IMR-90 (cell line): ENCODE results near the gene HOXC12. TPM values are rescaled to one million over a fixed set of nuclear protein-coding genes. Genes with fewer than 3 reads are reported as not detected.
A peak's percentile ranks its signal among the peaks of the same experiment; 100 is the strongest.

ENCODE experiments used
- ATAC-seq: fragments of 200-7000 bp; cut with Tn5 transposase; 2 replicates; pipeline ENCODE4 v1.9.1; 2020; ENCODE audit warnings: low read depth, mild to moderate bottlenecking, moderate library complexity
- BruUV-seq: library from RNA; stranded (reverse); fragments of 400-500 nt; replicated peaks from 2 replicates; lab custom pipeline; 2021; lab: Mats Ljungman, UMichigan
- CTCF ChIA-PET: fragments of 300-600 bp; formaldehyde crosslinking; extraction: SDS; loops from one replicate; lab custom pipeline; 2021; ENCODE audit warnings: antibody characterized with exemption; lab: Yijun Ruan, JAX
- POLR2A ChIA-PET: fragments of 300-600 bp; sonication (Branson Sonifier 250); formaldehyde crosslinking; loops from one replicate; lab custom pipeline; 2022; ENCODE audit warnings: antibody characterized with exemption; ENCODE audit not compliant: unreplicated experiment; lab: Charles Lee
- DNase-seq: peaks from one replicate; pipeline ENCODE4 v3.0.0; 2013
- H2AFZ ChIP-seq: replicated peaks from 2 replicates; pipeline ENCODE3; 2013; ENCODE audit warnings: low read length, mild to moderate bottlenecking; ENCODE audit not compliant: poor library complexity
- H2AK5ac ChIP-seq: 2 replicates; pipeline ENCODE4 v1.6.1; 2013; ENCODE audit warnings: low read depth, low read length, inconsistent platforms
- H2AK9ac ChIP-seq: replicated peaks from 2 replicates; pipeline ENCODE3; 2013; ENCODE audit warnings: mild to moderate bottlenecking, low read depth, low read length, moderate library complexity; ENCODE audit not compliant: poor library complexity
- H2BK120ac ChIP-seq: 2 replicates; pipeline ENCODE4 v1.6.1; 2013; ENCODE audit warnings: low read depth, low read length, inconsistent platforms
- H2BK15ac ChIP-seq: 3 replicates; pipeline ENCODE4 v1.6.1; 2013; ENCODE audit warnings: low read depth, low read length, inconsistent platforms
- H2BK20ac ChIP-seq: 2 replicates; pipeline ENCODE4 v1.6.1; 2013; ENCODE audit warnings: low read depth, mild to moderate bottlenecking, inconsistent platforms, low read length, moderate library complexity
- H2BK5ac ChIP-seq: 2 replicates; pipeline ENCODE4 v1.6.1; 2013; ENCODE audit warnings: mild to moderate bottlenecking, low read depth, low read length, inconsistent platforms; ENCODE audit not compliant: poor library complexity, severe bottlenecking
- H3K14ac ChIP-seq: replicated peaks from 2 replicates; pipeline ENCODE4 v1.6.1; 2013; ENCODE audit warnings: low read depth, low read length, inconsistent platforms
- H3K18ac ChIP-seq: 2 replicates; pipeline ENCODE4 v1.6.1; 2013; ENCODE audit warnings: low read depth, low read length, control low read depth
- H3K23ac ChIP-seq: 2 replicates; pipeline ENCODE4 v1.6.1; 2013; ENCODE audit warnings: low read depth, low read length, inconsistent platforms
- H3K27ac ChIP-seq: 2 replicates; pipeline ENCODE4 v1.5.1; 2013; ENCODE audit warnings: mild to moderate bottlenecking, control low read depth, low read length; ENCODE audit not compliant: insufficient read depth
- H3K27me3 ChIP-seq: 2 replicates; pipeline ENCODE4 v1.6.1; 2013; ENCODE audit warnings: low read length; ENCODE audit not compliant: control insufficient read depth, insufficient read depth
- H3K36me3 ChIP-seq: 2 replicates; pipeline ENCODE4 v1.6.1; 2013; ENCODE audit warnings: low read length, mixed read lengths; ENCODE audit not compliant: control insufficient read depth, insufficient read depth
- H3K4ac ChIP-seq: 2 replicates; pipeline ENCODE4 v1.6.1; 2013; ENCODE audit warnings: low read depth, low read length, inconsistent platforms
- H3K4me1 ChIP-seq: 2 replicates; pipeline ENCODE4 v1.6.1; 2013; ENCODE audit warnings: low read length, mixed read lengths; ENCODE audit not compliant: control insufficient read depth, insufficient read depth
- H3K4me2 ChIP-seq: 2 replicates; pipeline ENCODE4 v1.6.1; 2013; ENCODE audit warnings: low read depth, mild to moderate bottlenecking, control low read depth, low read length, moderate library complexity
- H3K4me3 ChIP-seq: 2 replicates; pipeline ENCODE4 v1.5.1; 2013; ENCODE audit warnings: low read depth, mild to moderate bottlenecking, control low read depth, low read length, moderate library complexity; ENCODE audit not compliant: insufficient read depth
- H3K56ac ChIP-seq: 2 replicates; pipeline ENCODE4 v1.6.1; 2013; ENCODE audit warnings: low read length, inconsistent platforms; ENCODE audit not compliant: insufficient read depth; ENCODE audit errors: extremely low read depth
- H3K79me1 ChIP-seq, 2 experiments: 2 replicates each; pipeline ENCODE4 v1.6.1; 2013; ENCODE audit warnings: low read length in 2 of 2, inconsistent platforms in 1 of 2, low read depth in 1 of 2
- H3K9ac ChIP-seq: 2 replicates; pipeline ENCODE4 v1.6.1; 2013; ENCODE audit warnings: low read depth, low read length, control low read depth
- H3K9me1 ChIP-seq: 2 replicates; pipeline ENCODE4 v1.6.1; 2013; ENCODE audit warnings: low read length, inconsistent platforms; ENCODE audit not compliant: insufficient read depth
- H3K9me3 ChIP-seq: 2 replicates; pipeline ENCODE4 v1.6.1; 2013; ENCODE audit warnings: low read length; ENCODE audit not compliant: control insufficient read depth, insufficient read depth
- H4K20me1 ChIP-seq: 2 replicates; pipeline ENCODE4 v1.6.1; 2013; ENCODE audit warnings: low read length, inconsistent platforms; ENCODE audit not compliant: insufficient read depth
- H4K5ac ChIP-seq: 2 replicates; pipeline ENCODE4 v1.6.1; 2013; ENCODE audit warnings: mild to moderate bottlenecking, low read depth, low read length, control low read depth
- H4K8ac ChIP-seq, 2 experiments: 2 replicates each; pipeline ENCODE4 v1.6.1; 2013; ENCODE audit warnings: low read depth in 2 of 2, low read length in 2 of 2, control low read depth in 1 of 2, inconsistent platforms in 1 of 2
- H4K91ac ChIP-seq: 2 replicates; pipeline ENCODE4 v1.6.1; 2013; ENCODE audit warnings: low read depth, low read length, inconsistent platforms; ENCODE audit not compliant: insufficient read depth
- CEBPB ChIP-seq: IDR thresholded peaks from 2 replicates; pipeline ENCODE4 v1.6.1; 2012; ENCODE audit warnings: low read depth, low read length, improper control_type of control experiment
- ELK1 ChIP-seq: fragments of 150-350 bp; IDR thresholded peaks from 2 replicates; pipeline ENCODE4 v1.6.1; 2016; ENCODE audit warnings: low read depth, mild to moderate bottlenecking, low read length, moderate library complexity, borderline replicate concordance
- MAZ ChIP-seq: IDR thresholded peaks from 2 replicates; pipeline ENCODE4 v1.6.1; 2012; ENCODE audit warnings: low read depth, mild to moderate bottlenecking, low read length, improper control_type of control experiment, moderate library complexity, borderline replicate concordance
- RAD21 ChIP-seq: IDR thresholded peaks from 2 replicates; pipeline ENCODE4 v1.6.1; 2012; ENCODE audit warnings: low read length, improper control_type of control experiment
- RFX5 ChIP-seq: IDR thresholded peaks from 2 replicates; pipeline ENCODE4 v1.8.0; 2012; ENCODE audit warnings: low read depth, mild to moderate bottlenecking, low read length, moderate library complexity
- WGBS, 2 experiments: methylation state at CpG; one replicate each; pipeline versions ENCODE4 v1.1.5 to v1.1.7; 2013; ENCODE audit warnings: missing lambda C conversion rate in 2 of 2; ENCODE audit not compliant: insufficient read length in 1 of 2; ENCODE audit errors: extremely low coverage in 2 of 2; 5-methylcytosine and 5-hydroxymethylcytosine counted together
- dilution Hi-C: fragments of 300-500 bp; cut with HindIII; formaldehyde crosslinking; loops from one replicate; pipeline ENCODE4 v1.14.3; 2018; ENCODE audit warnings: low sequenced_read_pairs; ENCODE audit not compliant: unreplicated experiment
- in situ Hi-C: fragments of 300-500 bp; cut with MboI; formaldehyde crosslinking; loops from 3 replicates; pipeline ENCODE4 v1.14.3; 2019; ENCODE audit warnings: low sequenced_read_pairs, inconsistent platforms, mixed read lengths
- intact Hi-C: fragments of 100-400 bp; cut with micrococcal nuclease; formaldehyde crosslinking; loops from 2 replicates; pipeline ENCODE4 v1.10.0; 2022
- polyA plus RNA-seq, 3 experiments: library from polyadenylated mRNA; depleted of rRNA; stranded (reverse); fragments of >200 nt; gene quantifications; 2 replicates each; pipeline ENCODE4 v1.2.3, GENCODE V29; 2012; ENCODE audit warnings: low replicate concordance in 1 of 3
- total RNA-seq: library from RNA; depleted of rRNA; stranded (reverse); fragments of >200 nt; gene quantifications from 2 replicates; pipeline ENCODE4 v1.2.3, GENCODE V29; 2012

Gene HOXC12
- total and polyA plus RNA-seq, 2 of the 4 experiments (the other 2 are of a cell fraction): not detected

- POLR2A ChIA-PET: no interaction called here
- H3K18ac ChIP-seq: no peak within 1 kb of the TSS
- H3K27me3 ChIP-seq: peaks cover 98% of the 10 kb centered on the region
- intact Hi-C loops: no loop called here
- no TSS peak for BruUV-seq
- no peak for TF ChIP-seq ELK1
- TF ChIP-seq CEBPB: no peak
- no peak for TF ChIP-seq RAD21
- TF ChIP-seq MAZ: no peak
- TF ChIP-seq RFX5: no peak
- no peak within 1 kb of the TSS for H2BK120ac ChIP-seq
- H2BK5ac ChIP-seq: no peak within 1 kb of the TSS
- peak within 1 kb of the TSS; percentile 32 for H2AFZ ChIP-seq
- H3K9me3 ChIP-seq: peaks cover 15% of the 10 kb centered on the region
- no CpG with 5 or more reads among the region's 21 CpGs for WGBS, 2 experiments
- dilution Hi-C loops: no loop called here
- no peak within 1 kb of the TSS for H4K8ac ChIP-seq
- H3K79me1 ChIP-seq: no peaks in the 10 kb centered on the region
- no peak within 1 kb of the TSS for H3K14ac ChIP-seq
- H4K5ac ChIP-seq: no peak within 1 kb of the TSS
- no peak within 1 kb of the TSS for H3K27ac ChIP-seq
- no peak within 1 kb of the TSS for H3K56ac ChIP-seq
- peaks cover 2% of the 10 kb centered on the region; the same call in 1 of the 2 replicates for H4K20me1 ChIP-seq
- no peak for DNase-seq
- no peak within 1 kb of the TSS for H2AK9ac ChIP-seq
- H2BK20ac ChIP-seq: no peak within 1 kb of the TSS
- in situ Hi-C loops: no loop called here
- H3K4me2 ChIP-seq: no peak within 1 kb of the TSS
- no peak within 1 kb of the TSS for H2AK5ac ChIP-seq
- no peak within 1 kb of the TSS for H3K9ac ChIP-seq
- no peak for ATAC-seq
- H3K4me1 ChIP-seq: peaks cover 2% of the 10 kb centered on the region; the same call in 1 of the 2 replicates
- no peak within 1 kb of the TSS for H3K4ac ChIP-seq
- CTCF ChIA-PET: no interaction called here
- no peaks in the 10 kb centered on the region for H3K9me1 ChIP-seq
- H3K36me3 ChIP-seq: no peaks in the 10 kb centered on the region
- H4K91ac ChIP-seq: no peak within 1 kb of the TSS
- no peak within 1 kb of the TSS for H2BK15ac ChIP-seq
- H3K23ac ChIP-seq: no peak within 1 kb of the TSS
- no peak within 1 kb of the TSS for H3K4me3 ChIP-seq
These were observed 18.1 kb downstream of the HOXC12 start, which contains the start of gene HOXC11 for GRCh38 chr12:53972722-53973235. Gene HOXC11, plus strand, starts transcription at chr12:53973126. Its CDS starts 116 bp downstream, at chr12:53973242.
